ENCODE data around the gene CHRM4.

CHRM4 gene

DNA sequence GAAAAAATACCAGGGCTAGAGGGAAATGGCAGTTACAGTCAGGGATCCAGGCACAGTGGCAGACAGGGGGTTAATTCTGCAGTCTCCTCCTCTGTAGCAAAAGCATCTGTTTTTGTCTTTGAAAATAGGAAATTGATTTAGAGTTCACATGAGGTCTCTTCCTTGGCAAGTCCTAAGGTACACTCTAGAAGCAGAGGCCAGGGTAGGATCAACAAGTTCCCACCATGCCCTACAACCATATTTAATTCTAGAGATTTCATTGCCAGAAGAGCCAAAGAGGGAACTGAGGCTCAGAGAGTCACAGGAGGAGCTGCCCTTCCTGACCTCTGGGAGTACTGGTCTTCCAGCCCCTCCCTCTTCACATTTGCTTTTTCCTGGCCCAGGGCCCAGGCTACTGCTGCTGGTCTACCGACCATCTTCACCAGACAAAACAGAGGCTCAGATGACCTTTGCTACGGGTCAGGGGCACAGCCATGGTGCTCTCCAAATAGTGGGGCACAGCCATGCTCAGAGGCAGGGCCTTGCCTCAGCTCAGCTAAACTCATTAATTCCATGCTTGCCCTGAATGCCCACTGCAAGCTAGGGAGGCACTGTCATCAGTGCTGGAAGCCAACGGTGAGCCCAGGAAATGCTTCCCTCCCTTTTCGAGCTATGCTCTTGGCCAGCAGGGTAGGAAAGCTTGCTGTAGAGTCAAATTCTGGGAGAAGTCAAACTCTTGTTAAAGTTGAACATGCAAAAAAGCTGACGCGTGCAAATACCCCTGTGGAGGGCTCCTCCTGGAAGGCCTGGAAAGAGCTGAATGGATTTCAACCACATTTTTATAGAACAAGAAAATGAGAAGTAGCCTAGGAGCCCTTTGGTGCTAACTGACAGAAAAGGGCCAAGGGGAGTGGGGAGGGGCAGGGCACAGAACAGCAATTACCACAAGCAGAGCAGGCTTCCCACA, 11.7 kb upstream of the CHRM4 start:
- DNase-seq = no peak

DNA sequence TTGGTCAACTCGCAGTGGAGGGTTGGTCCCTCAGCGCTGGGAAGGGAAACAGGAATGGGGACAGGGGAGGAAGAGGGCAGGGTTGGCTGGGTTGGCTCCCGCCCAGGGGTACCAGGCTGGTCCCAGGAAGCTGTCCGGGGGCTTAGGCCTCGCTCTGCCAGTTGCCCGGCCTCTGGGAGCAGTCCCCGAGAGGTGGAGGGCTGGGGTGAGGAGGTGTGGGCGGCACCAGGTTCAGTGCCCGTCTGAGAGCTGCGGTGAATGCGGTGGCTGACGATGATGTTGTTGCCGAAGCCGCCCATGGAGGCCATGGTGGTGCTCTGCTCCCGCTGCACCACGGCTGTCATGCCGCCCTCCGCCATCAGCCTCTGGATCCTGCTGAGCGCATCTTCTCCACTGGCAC, 6.0 kb upstream of the CHRM4 start:
- DNase-seq = no peak

DNA sequence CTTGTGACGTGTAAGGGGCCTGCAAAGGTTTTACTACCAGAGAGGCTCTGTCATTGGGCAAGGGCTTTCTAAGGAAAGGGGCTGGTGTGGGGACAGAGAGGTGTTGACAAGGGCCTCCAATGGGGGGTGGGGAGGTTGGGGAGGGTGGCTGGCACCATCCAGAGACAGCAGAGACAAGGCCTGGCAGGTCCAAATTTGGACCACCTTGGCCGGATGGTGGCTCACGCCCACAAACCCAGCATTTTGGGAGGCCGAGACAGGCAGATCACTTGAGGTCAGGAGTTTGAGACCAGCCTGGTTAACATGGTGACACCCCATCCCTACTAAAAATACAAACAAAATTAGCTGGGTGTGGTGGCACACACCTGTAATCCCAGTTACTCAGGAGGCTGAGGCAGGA, 2.2 kb upstream of the CHRM4 start:
- DNase-seq = no peak

GRCh38 chr11:46393231-46393616, 1.6 kb upstream of the CHRM4 start:
- DNase-seq = no peak

DNA sequence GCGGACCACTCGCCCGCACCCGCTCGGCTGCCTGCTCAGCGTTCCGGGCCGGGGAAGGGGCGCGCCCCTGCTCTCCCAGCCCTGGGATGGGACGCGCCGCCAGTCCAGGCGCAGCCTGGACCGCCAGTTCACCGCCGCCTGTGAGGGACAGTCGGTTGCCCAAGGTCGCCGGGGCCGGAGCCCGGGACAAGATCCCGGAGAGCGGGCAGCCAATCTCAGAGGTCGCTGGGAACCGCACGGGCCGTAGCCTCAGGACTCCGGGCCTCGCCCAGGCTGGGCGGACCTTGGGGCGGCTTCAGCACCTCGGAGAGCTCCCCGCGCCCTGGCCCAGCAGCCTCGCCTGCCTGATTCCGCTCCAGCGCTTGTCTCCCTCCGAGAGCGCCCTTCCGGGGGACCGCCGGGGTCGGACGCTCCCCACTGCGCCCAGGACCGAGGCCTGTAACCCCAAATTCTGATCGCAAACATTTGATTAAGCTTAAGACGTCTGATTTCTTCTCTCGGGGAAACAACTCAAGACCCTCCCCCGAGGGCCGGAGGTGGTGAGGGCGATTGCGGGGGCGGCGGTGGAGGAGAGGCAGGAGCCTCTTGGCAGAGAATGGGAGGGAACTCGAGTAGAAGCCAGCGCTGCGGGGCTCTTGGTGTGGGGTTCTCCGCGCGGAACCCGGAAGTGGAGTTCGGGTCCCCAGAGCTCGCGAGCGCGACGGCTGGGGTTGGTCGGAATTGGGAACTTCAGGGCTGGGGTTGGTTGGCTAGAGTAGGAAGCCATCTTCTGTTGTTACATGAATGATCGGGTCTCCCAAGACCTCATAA, 1.1 kb upstream of the CHRM4 start:
- peak; percentile 92 for DNase-seq

GRCh38 chr11:46391186-46391577, 394 bp downstream of the CHRM4 start:
- peak; percentile 39 for DNase-seq

DNA sequence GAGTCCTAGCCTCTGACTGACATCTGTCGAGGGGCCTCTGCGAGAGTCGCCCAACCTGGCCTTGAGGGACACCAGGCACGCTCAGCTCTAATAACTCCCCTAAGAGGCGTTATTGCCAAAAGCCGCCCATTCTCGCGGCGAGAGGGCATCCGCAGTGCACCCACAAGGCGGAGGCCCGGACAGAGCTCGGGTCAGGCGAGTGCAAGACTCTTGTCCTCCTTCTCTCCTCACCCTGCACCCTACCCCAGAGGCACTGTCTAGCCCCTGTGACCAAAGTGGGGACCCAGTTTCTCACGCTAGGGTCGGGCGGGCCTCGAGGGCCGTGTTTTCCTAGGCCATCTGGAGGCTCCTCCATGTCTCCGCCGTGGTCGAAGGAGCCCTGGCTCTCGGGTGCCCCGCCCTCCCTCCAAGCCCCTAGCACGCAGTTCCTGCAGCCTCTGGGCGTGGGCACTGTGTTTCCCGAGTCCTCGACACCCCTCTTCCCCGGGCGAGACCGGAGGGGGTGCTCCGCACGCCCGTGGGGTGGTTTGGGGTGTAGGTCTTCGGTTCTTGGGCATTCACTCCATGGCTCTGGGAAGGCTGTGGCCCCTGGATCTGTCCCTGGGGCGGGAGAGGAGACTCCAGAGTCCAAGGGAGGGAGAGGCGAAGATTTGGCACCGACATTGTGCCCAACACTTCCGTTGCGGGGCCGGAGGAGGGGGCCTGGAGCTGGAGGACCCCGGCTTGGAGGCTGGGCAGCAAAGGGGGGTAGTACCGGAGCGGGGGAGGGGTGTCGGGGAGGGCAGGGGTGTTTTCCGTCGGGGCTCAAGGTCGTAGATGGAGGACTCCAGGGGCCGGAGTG, 1.0 kb downstream of the CHRM4 start:
- peak; percentile 42 for DNase-seq

DNA sequence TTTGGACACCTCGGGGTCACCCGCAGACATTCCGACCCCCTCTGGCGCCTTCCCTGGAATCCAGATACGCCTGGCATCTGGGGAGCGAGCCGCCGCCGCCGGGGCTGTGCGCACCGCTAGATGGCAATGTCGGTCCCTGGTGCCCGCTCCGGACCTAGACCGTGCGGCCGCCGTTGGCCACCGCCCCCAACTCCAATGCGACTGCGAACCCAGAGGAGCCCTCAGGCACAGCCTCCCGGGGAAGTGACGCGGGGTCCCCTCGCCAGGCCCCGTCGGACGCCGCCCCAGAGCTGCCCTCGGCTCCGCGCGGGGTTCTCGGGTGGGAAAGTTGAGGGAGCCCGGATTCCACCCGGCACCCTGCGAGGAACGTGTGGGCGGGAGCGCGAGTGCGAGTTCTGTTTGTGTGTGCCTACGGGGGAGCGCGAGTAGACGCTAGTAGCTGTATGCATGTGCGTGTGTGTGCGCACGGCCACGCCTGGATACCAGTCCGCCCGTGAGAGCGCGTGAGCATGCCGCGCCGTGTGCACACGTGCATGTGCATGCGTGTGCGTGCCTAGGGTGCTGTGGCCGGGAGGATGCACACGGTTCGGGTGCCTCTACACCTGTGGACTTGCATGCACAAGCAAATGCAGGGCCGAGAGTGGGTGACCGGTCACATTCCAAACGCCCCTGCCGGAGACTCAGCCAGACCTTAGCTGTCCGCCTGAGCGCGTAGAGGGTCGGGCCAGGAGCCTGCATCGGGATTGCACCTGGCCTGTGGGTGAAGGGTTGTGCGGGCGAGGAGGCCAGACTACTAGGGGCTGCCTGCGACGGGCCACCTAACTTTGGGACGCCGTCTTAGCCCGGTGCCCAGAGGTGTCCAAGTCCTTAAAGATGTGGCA, 1.9 kb downstream of the CHRM4 start:
- DNase-seq = peak; percentile 93

DNA sequence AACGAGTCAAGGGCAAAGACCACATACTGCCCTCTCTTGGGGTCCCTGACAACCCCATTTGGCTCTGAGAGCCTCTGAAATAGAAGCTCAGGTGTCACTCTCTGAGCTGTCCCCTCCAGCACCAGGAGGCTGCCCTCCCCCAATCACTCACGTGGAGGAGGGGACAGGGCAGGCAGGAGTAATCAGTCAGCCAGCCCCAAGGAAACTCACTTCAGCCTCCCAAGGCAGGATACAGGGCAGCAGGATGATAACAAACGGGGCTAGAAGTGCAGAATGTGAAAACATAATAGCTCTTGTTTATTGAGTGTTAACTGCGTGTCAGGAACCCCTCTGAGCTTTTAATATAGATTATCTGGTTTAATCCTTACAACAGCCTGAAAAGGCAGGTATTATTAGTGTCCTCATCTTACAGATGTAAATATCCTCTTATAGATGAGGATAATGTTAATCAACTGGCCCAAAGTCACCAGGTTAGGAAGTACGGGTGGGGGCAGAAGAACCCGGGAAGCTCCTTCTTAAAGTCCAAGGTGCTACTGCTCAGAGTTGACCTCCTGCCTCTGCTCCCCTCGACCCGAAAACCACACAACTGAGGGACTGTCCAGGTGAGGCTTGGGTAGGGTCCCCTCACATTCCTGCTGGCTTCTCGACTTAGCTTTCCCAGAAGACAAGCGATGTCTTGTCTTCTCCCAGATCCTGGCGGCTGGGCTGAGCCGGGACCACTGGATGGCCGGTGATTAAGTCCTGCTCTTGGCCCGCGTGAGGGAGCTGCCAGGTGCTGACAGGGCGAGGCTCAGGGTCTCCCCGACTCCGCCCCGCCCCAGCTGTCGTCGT, 2.7 kb downstream of the CHRM4 start:
- DNase-seq = peak; percentile 32

- peak; percentile 51 for DNase-seq
These were observed 3.5 kb downstream of the CHRM4 start for GRCh38 chr11:46387919-46388618.

DNA sequence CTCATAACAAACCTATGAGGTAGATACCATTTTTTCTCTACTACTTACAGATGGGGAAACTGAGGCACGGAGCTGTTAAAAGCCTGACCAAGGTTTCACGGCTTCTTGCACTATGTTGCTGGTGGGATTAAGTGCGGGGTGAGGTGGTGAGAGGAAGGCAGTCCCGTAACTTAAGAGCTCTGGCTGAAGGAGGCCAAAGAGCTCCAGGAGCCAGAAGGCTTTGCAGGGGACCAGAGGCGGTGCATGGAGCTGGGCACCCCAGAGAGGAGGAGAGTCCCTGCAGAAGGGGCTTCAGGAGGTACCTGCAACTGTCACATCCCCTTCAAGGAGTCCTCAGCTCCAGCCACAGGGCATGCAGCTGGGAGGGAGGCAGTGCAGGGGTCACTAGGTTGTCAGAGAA, 4.1 kb downstream of the CHRM4 start:
- no peak for DNase-seq

GRCh38 chr11:46386674-46387073, 4.9 kb downstream of the CHRM4 start:
- DNase-seq = no peak

DNA sequence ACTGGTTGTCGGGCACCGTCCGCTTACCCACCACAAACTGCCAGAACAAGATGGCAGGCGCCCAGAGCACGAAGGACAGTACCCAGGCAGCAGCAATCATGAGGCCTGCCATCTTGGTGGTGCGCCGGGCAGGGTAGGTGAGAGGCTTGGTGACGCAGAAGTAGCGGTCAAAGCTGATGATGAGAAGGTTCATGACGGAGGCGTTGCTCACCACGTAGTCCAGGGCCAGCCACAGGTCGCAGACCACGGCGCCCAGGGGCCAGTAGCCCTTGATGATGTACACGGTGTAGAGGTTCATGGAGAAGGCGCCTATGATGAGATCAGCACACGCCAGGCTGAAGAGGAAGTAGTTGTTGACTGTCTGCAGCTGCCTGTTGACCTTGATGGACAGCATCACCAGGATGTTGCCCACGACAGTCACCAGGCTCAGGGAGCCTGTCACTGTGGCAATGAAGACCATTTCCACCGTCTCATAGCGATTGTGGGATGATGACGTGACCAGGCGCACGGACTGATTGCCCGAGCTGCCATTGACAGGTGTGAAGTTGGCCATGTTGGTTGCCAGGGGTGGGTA, 5.5 kb downstream of the CHRM4 start:
- no peak for DNase-seq

- DNase-seq = no peak
These were observed 6.2 kb downstream of the CHRM4 start for GRCh38 chr11:46385169-46386004.

DNA sequence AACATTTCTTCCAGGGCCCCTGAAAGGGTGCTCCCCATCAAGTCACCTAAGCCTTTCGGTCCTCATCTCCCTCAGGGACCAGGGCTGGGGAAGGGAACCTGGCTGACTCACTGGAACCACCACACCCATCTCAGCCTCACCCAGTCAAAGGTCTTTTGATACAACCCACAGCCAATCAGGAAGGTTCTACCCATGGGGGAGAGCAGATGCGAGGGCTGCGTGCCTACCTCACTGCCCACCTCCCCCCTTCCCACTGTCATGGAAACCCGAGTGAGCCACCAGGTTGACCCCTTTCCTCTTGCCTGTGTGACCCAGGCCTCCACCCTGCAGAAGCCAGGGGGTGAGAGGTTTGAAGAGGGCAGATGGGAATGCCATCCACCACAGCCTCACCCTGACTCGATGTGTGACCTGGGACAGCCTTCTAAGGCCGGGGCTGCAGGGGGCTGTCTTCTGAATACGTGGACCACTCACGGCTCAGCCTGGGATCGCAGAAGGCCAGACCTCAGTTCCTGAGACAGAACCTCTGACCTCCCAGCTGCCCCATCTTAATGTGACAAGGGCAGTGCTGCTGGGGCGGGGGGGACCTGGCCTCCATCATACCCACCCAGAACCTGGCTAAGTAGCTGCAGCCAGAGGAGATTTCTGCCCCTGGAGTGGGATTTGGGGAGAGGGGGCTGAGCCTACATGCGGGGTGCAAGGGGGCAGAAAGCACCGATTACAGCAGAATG, 7.4 kb downstream of the CHRM4 start:
- DNase-seq = no peak

DNA sequence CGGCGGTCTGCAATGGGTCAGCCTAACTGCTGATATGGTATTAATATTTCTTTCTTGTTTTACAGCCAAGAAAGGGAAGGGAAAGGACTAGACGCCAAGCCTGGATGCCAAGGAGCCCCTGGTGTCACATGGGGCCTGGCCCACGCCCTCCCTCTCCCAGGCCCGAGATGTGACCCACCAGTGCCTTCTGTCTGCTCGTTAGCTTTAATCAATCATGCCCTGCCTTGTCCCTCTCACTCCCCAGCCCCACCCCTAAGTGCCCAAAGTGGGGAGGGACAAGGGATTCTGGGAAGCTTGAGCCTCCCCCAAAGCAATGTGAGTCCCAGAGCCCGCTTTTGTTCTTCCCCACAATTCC, 8.2 kb downstream of the CHRM4 start:
- no peak for DNase-seq

- DNase-seq = peak; percentile 74
These were observed 8.8 kb downstream of the CHRM4 start for GRCh38 chr11:46382646-46383403.

Measured in retina (tissue), 1 donor.